Cardiac muscle cell (in vitro differentiated cells and primary cell): ENCODE measurements around the gene WNT7B. TPM values are rescaled to one million over a fixed set of nuclear protein-coding genes. Genes with fewer than 3 reads are reported as not detected.

Source experiments
- DNase-seq, 2 donors: peaks; one replicate each; pipeline versions ENCODE4 v3.0.0 to v3.0.0-alpha.2; 2010 to 2017; ENCODE audit warnings: low read depth in 1 of 2, low spot score in 1 of 2
- H3K27ac ChIP-seq: fragments of 200-600 bp; sonication (generic); 2 replicates; pipeline ENCODE4 v1.5.1; 2016
- H3K27me3 ChIP-seq: fragments of 200-600 bp; sonication (generic); 2 replicates; pipeline ENCODE4 v1.6.0; 2016; ENCODE audit warnings: control low read depth
- H3K36me3 ChIP-seq: fragments of 200-600 bp; sonication (generic); 2 replicates; pipeline ENCODE4 v1.5.1; 2016; ENCODE audit warnings: control low read depth
- H3K4me1 ChIP-seq: fragments of 200-600 bp; sonication (generic); 2 replicates; pipeline ENCODE4 v1.8.1; 2017; ENCODE audit warnings: low read depth, mild to moderate bottlenecking, mixed run types
- H3K4me3 ChIP-seq: fragments of 200-600 bp; sonication (generic); 2 replicates; pipeline ENCODE4 v1.5.1; 2016; ENCODE audit warnings: mild to moderate bottlenecking
- H3K9me3 ChIP-seq: fragments of 200-600 bp; sonication (generic); 2 replicates; pipeline ENCODE4 v1.5.1; 2017; ENCODE audit warnings: low read depth, mild to moderate bottlenecking, control low read depth
- polyA plus RNA-seq: library from polyadenylated mRNA; unstranded; fragments of >200 nt; fragmentation: Nextera tagmentation; extraction: Ambion mirVana; gene quantifications from 2 replicates; pipeline ENCODE4 v1.2.1, GENCODE V29; 2016
- total RNA-seq: library from RNA; depleted of rRNA; stranded (reverse); fragments of >200 nt; gene quantifications from 2 replicates; pipeline ENCODE4 v1.2.3, GENCODE V29; 2016
- TF ChIP-seq, protein P1 (sequence below): IDR thresholded peaks from 2 replicates; pipeline ENCODE4 v1.5.1; 2012; ENCODE audit warnings: low read depth, mild to moderate bottlenecking, low read length

The WNT7B gene
- total and polyA plus RNA-seq, 2 experiments from 2014 or later, result not detected

DNA sequence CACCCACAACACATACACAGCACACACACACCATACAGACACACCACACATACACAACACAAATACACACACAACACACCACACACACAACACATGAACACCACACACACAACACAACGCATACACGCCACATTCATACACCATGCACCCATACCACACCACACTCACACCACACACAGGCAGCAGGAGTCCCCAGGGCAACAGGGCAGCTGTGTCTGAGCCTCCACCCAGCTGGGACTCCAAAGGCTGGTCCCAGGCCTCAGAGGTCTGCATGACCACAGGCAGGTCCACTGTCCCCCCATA is 3.3 kb upstream of the WNT7B start:
- no peak overlapping the region for H3K4me3 ChIP-seq
- no peaks in the 10 kb centered on the region for H3K36me3 ChIP-seq
- TF ChIP-seq, protein P1, sequence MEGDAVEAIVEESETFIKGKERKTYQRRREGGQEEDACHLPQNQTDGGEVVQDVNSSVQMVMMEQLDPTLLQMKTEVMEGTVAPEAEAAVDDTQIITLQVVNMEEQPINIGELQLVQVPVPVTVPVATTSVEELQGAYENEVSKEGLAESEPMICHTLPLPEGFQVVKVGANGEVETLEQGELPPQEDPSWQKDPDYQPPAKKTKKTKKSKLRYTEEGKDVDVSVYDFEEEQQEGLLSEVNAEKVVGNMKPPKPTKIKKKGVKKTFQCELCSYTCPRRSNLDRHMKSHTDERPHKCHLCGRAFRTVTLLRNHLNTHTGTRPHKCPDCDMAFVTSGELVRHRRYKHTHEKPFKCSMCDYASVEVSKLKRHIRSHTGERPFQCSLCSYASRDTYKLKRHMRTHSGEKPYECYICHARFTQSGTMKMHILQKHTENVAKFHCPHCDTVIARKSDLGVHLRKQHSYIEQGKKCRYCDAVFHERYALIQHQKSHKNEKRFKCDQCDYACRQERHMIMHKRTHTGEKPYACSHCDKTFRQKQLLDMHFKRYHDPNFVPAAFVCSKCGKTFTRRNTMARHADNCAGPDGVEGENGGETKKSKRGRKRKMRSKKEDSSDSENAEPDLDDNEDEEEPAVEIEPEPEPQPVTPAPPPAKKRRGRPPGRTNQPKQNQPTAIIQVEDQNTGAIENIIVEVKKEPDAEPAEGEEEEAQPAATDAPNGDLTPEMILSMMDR, result no peak
- H3K9me3 ChIP-seq, result no peaks in the 10 kb centered on the region
- H3K4me1 ChIP-seq, result no peaks in the 10 kb centered on the region
- no peak for DNase-seq
- peaks cover 45% of the 10 kb centered on the region for H3K27me3 ChIP-seq
- no peak overlapping the region for H3K27ac ChIP-seq

DNA sequence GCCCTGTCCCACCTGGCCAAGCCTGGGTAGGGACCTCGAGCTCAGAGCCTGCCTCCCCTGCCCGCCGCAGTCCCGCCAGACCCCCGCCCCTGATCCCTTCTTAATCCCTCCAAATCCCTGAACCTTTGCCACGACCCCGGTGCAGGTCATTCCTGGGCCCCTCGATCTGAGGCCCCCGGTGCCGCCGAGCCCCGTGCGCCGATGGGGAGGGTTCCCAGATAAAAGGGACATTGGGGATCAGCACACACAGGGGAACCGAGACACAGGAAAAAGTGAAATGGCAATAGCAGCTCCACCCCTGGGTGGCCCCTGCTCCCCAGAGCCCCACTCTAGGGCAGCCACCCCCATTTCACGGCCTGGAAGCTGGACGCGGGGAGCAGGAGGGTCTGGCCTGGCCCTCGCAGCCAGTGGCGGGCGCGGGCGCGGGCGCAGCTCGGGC is 1.3 kb upstream of the WNT7B start:
- no peaks in the 10 kb centered on the region for H3K4me1 ChIP-seq
- peaks cover 64% of the 10 kb centered on the region for H3K27me3 ChIP-seq
- no peak overlapping the region for H3K4me3 ChIP-seq
- TF ChIP-seq, protein P1, result no peak
- H3K27ac ChIP-seq, result no peak overlapping the region
- H3K36me3 ChIP-seq, result no peaks in the 10 kb centered on the region
- no peaks in the 10 kb centered on the region for H3K9me3 ChIP-seq
- DNase-seq, result no peak

DNA sequence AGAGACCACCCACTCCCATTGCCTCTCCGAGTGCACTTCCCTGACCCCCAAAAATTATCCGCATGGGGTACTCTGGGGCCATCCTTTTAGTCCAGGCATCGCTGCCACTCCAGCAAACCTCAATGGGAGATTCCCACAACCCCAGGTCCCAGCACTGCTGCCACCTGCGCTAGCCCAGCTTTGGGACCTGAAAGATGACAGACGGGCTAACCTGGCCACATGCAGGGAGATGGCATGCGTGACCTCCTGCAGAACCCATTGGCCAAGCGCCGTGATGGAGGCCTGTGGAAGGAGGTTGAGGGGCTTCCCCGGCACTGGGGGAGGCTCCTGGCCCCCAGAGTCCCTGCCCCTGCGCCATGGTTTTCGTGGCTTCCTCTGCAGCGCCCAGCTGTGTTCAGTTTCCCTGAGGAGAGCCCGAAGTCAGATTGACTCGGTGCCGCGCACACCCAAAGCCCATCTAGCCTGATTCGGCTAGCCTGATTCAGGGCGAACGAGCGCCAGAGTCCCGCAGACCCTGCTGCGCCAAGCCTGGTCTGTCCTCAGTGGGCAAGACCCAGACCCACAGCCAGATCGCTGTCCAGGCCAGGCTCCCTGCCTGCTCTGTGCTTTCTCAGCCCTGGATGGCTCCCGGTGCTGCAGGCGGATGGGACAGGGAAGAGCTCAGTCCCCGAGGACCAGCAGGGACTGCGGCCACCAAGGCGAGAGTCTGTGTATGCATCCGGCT is 751 bp upstream of the WNT7B start:
- Histone ChIP-seq H3K27me3 (peaks cover 70% of the 10 kb centered on the region), H3K27ac (no peak overlapping the region), H3K9me3 (no peaks in the 10 kb centered on the region), H3K4me1 (no peaks in the 10 kb centered on the region), H3K4me3 (no peak overlapping the region), H3K36me3 (no peaks in the 10 kb centered on the region)
- peak; percentile 18 to 62 for DNase-seq
- TF ChIP-seq, protein P1, result no peak

GRCh38 chr22:45976254-45977002 is 534 bp downstream of the WNT7B start:
- DNase-seq, result peak in 1 of 2 donors; percentile 20
- H3K27ac ChIP-seq, result no peak overlapping the region
- peaks cover 80% of the 10 kb centered on the region for H3K27me3 ChIP-seq
- H3K36me3 ChIP-seq, result no peaks in the 10 kb centered on the region
- peaks cover 2% of the 10 kb centered on the region for H3K4me1 ChIP-seq
- TF ChIP-seq, protein P1, result no peak
- H3K4me3 ChIP-seq, result peak overlapping the region; percentile 12
- no peaks in the 10 kb centered on the region for H3K9me3 ChIP-seq

DNA sequence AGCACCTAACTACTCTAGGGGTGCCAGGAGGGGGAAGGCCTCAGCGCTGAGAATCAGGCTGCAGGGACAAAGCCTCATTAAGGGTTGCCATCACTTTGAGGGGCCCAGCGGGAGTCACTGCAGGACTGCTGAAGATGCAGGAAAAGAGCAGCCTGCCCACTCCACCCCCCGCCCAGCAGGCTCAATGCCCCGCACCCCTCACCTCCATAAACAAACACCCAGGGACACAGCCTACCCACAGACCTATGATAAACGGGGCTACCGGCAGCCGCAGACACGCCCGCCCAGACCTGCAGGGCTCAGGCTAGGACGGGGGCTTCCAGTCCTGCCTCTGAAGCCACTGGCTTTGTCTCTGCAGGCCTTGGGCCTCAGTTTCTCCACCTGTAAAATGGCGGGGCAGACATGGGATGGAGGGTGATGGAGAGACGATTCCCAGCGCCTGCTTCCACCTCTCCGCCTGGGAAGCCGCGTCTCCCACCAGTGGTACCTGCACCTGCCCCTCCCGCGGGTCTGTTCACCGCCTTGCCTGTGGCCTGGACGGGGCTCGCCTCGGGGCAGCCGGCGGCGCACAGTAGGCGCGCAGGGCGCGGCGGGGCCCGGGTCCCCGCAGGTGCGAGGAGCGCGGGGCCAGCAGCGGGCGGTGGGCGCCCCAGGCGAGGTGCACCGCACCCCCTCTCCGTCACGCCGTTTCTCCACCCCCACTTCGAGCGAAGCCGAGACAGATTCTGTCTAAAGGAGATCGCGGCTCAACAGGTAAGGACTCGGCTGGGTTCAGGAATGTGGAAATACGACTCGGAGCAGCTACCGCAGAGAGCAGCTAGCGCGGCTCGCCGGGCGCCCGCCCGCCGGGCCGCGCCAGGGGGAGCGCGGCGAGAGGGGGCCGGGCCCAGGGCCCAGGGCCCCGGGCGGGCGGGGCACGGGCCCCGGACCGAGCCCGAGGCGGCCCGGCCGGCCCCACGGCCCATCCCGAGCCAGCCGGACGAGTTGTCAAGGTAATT is 1.5 kb downstream of the WNT7B start:
- peaks cover 90% of the 10 kb centered on the region for H3K27me3 ChIP-seq
- H3K9me3 ChIP-seq, result no peaks in the 10 kb centered on the region
- TF ChIP-seq, protein P1, result no peak
- no peaks in the 10 kb centered on the region for H3K36me3 ChIP-seq
- H3K4me1 ChIP-seq, result peaks cover 9% of the 10 kb centered on the region
- H3K27ac ChIP-seq, result no peak overlapping the region
- DNase-seq, result peak in 1 of 2 donors; percentile 34
- no peak overlapping the region for H3K4me3 ChIP-seq
